Measurements from ENCODE around the gene PRDM16.

Gene PRDM16

GRCh38 chr1:3474016-3474415 is 405.0 kb downstream of the PRDM16 start:
- DNase-seq, result no peak

- DNase-seq, result no peak
These were observed 405.4 kb downstream of the PRDM16 start for GRCh38 chr1:3474421-3474820.

DNA sequence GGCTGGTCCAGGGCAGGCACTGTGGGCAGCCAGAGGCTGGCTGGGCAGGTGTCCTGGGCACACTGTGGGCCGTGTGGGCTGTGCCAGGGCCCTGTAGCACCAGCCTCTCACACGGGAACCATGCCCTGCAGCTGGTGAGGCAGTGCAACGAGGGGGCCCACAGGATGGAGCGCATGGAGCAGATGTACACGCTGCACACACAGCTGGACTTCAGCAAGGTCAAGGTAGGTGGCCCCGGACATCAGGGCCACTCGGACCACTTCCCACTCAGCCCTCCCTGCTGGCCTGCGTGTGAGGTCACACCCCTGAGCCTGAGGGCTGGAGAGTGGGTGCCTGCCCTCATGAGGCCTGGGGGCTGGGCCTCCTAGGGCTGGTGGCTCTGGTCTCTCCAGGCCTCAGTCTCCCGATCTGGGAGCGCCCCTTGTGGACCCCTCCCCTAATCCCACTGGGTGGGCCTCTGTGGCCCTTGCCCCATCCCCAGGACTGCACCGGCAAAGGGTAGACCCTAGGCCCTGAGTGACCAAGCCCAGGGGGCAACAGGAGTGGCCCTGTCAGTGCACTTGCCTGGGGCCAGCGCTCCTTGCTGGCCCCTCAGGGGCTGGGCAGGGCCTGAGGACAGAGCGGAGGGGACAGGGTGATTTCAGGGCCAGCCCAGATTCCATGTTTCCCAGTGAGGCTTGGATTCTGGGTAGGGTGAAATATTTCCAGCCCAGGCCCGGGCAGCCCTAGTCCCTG is 407.0 kb downstream of the PRDM16 start:
- DNase-seq, result no peak

DNA sequence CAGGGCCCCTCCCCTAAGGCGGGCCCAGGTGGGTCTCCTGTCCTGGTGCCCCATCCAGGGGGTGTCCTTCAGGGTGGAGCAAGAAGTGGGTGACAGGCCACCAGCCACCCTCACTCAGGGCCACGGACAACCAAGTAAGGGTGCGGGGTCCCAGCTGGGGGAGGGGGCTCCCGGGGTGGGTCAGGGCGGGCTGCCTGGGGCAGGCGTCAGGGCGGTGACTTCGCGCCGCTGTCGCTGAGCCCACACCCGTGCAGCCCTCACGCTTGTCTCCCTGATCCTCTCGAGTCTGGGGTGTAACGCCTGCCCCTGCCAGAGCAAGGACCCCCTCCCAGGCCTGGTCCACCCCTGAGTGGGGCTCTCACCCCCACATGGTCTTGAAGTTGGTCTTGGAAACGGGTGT is 407.7 kb downstream of the PRDM16 start:
- no peak for DNase-seq

GRCh38 chr1:3477241-3477995 is 408.4 kb downstream of the PRDM16 start:
- DNase-seq, result no peak

DNA sequence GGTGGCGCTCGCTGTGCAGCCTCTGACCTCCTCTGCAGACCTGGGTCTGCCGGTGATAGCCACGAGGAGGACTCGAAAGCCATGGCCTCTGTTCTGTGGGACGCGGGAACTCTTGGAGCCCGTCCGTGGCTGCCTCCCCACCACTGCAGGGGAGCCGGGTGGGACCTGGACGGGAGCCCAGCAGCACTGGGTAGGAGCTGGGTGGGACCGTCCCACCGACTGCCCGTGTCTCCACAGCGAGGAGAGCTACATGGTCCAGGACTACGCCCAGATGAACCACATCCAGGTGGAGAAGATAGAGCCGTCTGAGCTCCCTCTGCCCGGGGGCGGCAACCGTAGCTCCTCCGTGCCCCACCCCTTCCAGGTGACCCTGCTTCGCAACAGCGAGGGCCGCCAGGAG is 409.2 kb downstream of the PRDM16 start:
- no peak for DNase-seq

DNA sequence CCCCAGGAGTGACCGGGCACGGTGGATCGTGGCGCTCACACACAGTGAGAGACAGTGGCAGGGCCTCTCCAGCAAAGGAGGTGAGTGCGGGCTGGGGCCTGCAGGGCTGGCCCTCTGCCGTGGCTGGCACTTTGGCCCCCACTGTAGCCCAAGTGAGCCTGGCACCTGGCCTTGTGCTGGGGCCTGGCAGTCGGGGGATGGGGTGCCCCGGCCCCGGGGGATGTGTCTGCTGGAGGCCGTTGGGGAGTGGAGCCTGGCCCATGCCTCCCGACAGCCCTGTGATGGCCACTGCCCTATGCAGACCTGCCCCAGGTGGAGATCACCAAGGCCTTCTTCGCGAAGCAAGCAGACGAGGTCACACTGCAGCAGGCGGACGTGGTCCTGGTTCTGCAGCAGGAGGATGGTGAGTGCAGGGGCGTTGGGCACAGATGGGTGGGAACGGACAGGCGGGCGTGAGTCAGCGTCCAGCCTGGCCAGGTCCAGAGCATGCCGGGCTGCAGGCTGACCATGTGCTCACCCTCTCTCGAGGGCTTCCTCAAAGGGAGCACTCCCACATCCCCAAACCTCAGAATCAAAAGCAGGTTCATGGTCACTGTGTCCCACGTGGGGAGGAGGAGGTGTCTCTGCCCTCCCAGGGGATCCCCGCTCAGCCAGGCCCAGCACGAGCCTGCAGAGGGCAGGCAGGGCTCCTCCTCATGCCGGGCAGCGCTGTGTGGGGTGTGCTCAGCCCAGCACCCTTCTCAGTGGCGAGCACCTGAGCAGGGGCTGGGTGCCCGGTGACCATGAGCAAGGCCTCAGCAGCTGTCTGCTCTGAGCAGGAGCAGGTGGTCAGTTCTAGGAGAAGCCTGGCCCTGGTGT is 410.7 kb downstream of the PRDM16 start:
- no peak for DNase-seq

GRCh38 chr1:3480369-3480719 is 411.3 kb downstream of the PRDM16 start:
- no peak for DNase-seq

DNA sequence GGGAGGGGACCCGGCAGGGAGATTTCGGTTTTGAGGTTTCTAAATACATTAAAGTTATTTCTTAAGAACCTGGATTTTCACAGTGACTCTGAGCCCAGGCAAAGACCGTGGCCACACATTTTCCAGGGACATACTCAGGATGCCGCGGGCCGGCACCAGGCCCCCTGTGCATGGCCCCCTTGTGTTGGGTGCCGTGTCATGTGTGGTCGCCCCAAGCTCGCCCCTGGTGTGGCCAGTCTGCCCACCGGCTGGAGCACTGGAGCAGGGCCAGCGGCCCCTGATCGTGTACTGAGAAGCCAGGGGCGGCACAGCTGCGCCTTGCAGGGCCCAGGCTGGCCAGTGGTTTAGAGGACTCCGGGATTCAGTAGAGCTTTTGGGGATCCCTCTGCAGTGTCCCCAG is 412.0 kb downstream of the PRDM16 start:
- no peak for DNase-seq

- no peak for DNase-seq
These were observed 412.9 kb downstream of the PRDM16 start for GRCh38 chr1:3481836-3482375.

- no peak for DNase-seq
These were observed 413.4 kb downstream of the PRDM16 start for GRCh38 chr1:3482378-3482849.

- DNase-seq, result no peak
These were observed 414.4 kb downstream of the PRDM16 start for GRCh38 chr1:3483380-3483779.

DNA sequence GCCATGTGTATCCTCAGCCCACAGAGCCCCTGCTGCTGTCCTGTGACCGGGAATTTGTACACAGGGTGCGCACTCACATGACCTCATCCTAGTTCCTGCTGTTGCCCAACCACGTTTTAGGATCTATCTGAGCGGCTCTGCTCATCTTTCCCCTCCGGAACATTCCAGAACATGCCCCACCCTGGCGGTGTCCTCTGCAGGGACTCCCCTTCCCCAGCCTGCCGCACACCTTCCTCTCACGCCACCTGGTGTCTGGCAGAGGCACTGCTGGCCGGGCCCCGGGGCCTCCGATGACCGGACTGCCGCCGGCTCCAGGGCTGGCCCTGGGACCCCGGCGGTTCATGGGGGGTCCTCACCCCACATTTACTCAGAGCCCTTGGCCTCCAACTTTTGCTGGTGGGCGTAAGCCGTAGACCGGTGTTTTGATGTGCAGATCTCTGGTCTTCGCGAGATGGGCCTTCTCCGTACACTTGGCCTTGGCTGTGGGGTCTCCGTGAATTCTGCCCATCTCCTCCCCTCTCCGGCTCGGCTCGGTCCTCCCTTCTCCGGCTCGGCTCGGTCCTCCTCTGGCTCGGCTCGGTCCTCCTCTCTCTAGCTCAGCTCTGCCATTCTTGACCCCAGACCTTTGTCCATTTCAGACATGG is 414.9 kb downstream of the PRDM16 start:
- DNase-seq, result no peak

DNA sequence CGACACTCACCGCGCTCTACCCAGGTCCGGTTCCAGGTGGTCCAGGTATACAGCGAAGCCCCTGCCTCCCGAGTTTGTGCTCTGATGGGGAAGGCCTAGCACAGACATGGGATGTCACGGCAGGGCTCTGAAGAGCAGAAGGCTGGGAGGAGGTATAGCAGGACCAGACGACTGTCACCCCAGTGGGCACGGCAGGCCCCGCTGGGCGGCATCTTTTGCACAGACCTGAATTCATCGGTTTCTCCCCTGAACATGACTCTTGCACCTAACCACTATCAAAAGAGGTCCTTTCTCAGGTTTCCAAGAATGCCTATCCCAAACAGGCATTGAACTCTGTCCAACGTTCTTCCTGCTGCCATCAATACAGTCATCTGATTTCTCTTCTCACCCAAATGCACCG is 416.0 kb downstream of the PRDM16 start:
- no peak for DNase-seq
